OCI-LY1 (cell line): ENCODE results near the gene FUT8.

ENCODE experiments used
- EZH2 ChIP-seq: fragments of 200-600 bp; sonication (generic), shearing (Covaris generic); IDR thresholded peaks from 2 replicates; pipeline ENCODE4 v1.8.0; 2017; ENCODE audit warnings: borderline replicate concordance, mixed run types, mild to moderate bottlenecking, antibody characterized with exemption, low read length, moderate library complexity, mixed read lengths
- TF ChIP-seq, protein P1 (sequence below): fragments of 200-600 bp; sonication (generic), shearing (Covaris generic); IDR thresholded peaks from 2 replicates; pipeline ENCODE4 v1.5.1; 2017; ENCODE audit warnings: mild to moderate bottlenecking, antibody characterized with exemption, low read length, moderate library complexity, mixed read lengths

DNA sequence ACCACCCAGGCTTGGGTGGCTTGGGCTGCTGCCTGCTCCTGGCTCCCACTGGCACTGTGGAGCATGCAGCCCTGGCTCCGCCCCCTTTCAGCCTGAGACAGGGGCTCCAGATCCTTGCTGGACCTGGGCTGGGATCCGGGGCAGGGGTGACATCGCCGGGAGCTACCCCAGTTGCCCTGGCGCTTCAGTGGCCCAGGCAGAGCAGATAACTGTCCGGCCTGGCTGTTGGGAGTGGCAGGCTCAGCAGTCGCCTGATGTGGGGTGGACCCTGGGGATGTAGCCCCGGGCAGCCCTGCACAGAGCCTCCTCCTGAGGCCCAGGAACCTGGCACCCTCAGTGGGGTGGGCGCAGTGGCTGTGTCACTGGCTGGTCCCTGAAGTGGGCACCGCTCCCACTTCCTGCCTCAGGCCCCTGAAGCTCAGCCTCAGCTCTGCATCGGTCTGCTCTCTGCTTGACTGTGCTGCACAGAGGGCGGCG lies 57.9 kb downstream of the FUT8 start:
- TF ChIP-seq EZH2 = no peak
- TF ChIP-seq, protein P1, sequence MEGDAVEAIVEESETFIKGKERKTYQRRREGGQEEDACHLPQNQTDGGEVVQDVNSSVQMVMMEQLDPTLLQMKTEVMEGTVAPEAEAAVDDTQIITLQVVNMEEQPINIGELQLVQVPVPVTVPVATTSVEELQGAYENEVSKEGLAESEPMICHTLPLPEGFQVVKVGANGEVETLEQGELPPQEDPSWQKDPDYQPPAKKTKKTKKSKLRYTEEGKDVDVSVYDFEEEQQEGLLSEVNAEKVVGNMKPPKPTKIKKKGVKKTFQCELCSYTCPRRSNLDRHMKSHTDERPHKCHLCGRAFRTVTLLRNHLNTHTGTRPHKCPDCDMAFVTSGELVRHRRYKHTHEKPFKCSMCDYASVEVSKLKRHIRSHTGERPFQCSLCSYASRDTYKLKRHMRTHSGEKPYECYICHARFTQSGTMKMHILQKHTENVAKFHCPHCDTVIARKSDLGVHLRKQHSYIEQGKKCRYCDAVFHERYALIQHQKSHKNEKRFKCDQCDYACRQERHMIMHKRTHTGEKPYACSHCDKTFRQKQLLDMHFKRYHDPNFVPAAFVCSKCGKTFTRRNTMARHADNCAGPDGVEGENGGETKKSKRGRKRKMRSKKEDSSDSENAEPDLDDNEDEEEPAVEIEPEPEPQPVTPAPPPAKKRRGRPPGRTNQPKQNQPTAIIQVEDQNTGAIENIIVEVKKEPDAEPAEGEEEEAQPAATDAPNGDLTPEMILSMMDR = no peak
